Measurements from ENCODE around the gene RAB40C.

The RAB40C gene

DNA sequence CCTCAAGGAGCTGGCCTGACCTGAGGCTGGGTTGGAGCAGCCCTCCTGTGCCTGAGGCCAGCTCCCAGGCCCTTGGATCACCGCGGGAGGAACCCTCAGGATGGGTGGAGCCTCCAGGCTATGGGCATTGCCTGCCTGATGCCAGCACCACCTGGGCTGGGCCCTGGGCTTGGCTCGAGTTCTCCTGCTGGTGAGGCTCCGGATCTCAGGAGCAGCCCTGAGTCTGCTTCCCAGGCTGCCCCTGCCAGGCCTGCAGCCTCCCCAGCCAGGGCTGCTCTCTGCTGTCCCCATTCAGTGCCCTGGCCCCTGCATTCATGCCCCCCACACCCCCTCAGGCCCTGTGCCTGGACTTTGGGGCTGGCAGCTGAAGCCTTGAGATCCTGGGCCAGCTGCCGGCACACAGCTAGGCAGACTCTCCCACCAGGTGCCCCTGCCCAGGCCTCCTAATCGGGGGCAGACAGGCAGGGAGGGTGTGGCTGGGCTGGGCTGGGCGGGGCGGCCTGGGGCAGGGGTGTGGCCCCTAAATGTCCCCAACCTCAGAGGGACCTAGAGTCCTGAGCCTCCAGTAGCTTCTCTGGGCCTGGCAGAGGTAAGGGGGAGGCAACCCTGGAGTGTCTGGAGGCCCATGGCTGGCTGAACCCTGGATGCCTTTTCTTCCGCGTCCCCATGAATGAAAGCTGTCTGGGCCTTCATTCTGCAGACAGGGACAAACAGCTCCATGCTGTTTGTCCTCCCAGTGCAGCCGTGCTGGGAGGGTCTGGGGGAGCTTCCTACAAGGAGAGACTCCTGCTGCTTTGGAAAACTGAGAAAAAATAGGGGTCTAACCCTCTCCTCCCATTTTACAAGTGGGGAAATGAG lies 21.2 kb upstream of the RAB40C start:
- no peak for DNase-seq (ENCODE audit: low read depth, low spot score)
- H3K4me3 ChIP-seq (ENCODE audit: low read length), result peak overlapping the region; percentile 62

DNA sequence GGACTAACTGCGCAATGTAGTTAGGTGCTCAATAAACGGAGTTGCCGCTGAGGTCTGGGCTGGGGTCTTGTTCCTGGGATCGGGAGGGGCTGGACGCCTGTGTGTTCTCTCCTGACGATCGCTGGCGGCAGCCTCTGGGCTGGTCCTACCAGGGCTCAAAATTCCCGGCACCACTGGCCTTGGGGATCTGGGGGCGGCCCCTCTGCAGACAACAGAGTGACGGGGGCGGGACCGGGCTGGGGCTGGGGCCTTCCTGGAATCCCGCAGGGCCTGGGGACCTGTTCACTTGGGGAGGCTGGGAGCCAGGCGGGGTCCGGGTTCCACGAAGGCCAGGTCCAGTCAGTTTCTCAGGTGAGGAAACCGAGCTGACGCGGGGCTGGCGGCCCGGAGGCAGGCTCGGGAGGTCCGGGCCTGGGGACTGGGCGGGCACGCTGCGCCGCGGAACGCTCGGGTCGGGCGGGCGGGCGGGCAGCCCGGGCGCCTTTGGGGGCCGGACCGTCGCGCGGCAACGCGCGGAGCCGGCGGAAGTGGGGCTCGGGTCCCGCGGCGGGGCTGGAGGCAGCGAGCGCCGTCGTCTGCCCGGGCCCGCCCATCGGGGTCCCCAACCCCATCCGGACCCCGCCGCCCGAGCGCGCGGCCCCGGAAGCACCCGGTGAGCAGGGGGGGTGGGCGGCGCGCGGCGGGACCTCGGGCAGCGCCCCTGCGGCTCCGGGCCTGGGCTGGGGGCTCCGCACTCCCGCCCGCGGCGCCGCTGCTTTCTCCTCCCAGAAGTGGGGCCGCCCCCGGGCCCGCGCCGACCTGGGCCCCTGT lies 20.2 kb upstream of the RAB40C start, which contains the start of gene PIGQ:
TSS of gene PIGQ (plus strand) at position 524 of the 810 bp plus-strand sequence. CDS start 4,107 bp downstream, outside the sequence.
- peak; percentile 45 for DNase-seq (ENCODE audit: low read depth, low spot score)
- peak within 1 kb of the TSS; percentile 67 for H3K4me3 ChIP-seq (ENCODE audit: low read length)

DNA sequence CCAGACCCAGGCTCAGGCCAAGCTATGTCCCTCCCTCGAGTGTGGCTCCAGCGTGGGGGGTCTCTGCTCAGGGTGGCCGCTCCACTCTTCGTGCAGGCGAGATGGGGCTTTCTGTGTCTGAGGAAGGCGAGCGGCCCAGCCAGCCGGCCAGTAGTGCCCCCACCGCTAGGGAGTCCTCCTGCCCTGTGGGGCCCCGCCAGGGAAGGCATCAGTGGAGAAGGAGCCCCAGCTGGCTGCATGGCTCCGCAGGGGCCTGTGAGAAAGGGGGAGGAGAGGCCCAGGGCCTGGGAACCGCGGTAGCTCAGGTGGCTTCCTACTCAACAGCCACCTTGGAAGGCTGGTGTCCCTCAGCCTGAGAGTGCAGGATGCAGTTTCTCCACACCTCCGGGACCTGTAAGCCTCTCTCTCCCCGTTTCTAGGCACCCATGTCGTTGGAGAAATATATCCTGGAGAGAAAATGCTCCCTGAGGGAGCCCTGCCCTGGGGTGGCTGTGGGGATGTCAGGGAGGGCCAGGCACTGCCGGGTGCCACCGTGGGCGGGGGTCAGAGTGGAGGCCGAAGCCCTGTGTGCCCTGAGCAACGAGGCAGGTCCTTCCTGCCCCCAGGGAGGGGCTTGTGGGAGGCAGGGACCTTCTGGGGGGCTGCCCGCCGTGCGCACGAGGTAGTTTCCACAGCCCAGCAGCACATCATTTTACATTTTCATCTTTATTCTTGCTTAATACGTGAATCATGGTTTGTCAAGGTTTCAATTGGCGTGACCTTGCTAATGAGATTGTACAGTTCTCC lies 16.8 kb upstream of the RAB40C start:
- no peak for DNase-seq (ENCODE audit: low read depth, low spot score)
- H3K4me3 ChIP-seq (ENCODE audit: low read length), result no peak overlapping the region

DNA sequence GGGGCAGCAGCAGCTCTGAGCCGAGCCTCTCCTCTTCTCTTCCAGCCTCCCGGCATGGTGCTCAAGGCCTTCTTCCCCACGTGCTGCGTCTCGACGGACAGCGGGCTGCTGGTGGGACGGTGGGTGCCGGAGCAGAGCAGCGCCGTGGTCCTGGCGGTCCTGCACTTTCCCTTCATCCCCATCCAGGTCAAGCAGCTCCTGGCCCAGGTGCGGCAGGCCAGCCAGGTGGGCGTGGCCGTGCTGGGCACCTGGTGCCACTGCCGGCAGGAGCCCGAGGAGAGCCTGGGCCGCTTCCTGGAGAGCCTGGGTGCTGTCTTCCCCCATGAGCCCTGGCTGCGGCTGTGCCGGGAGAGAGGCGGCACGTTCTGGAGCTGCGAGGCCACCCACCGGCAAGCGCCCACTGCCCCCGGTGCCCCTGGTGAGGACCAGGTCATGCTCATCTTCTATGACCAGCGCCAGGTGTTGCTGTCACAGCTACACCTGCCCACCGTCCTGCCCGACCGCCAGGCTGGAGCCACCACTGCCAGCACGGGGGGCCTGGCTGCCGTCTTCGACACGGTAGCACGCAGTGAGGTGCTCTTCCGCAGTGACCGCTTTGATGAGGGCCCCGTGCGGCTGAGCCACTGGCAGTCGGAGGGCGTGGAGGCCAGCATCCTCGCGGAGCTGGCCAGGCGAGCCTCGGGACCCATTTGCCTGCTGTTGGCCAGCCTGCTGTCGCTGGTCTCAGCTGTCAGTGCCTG lies 15.7 kb upstream of the RAB40C start:
- H3K4me3 ChIP-seq (ENCODE audit: low read length), result no peak overlapping the region
- no peak for DNase-seq (ENCODE audit: low read depth, low spot score)

- H3K4me3 ChIP-seq (ENCODE audit: low read length), result no peak overlapping the region
- DNase-seq (ENCODE audit: low read depth, low spot score), result no peak
Observed at GRCh38 chr16:575354-576196, 14.3 kb upstream of the RAB40C start.

- H3K4me3 ChIP-seq (ENCODE audit: low read length), result no peak overlapping the region
- DNase-seq (ENCODE audit: low read depth, low spot score), result no peak
Observed at GRCh38 chr16:576197-576822, 13.6 kb upstream of the RAB40C start.

GRCh38 chr16:576823-577201 lies 13.1 kb upstream of the RAB40C start:
- no peak for DNase-seq (ENCODE audit: low read depth, low spot score)
- no peak overlapping the region for H3K4me3 ChIP-seq (ENCODE audit: low read length)

DNA sequence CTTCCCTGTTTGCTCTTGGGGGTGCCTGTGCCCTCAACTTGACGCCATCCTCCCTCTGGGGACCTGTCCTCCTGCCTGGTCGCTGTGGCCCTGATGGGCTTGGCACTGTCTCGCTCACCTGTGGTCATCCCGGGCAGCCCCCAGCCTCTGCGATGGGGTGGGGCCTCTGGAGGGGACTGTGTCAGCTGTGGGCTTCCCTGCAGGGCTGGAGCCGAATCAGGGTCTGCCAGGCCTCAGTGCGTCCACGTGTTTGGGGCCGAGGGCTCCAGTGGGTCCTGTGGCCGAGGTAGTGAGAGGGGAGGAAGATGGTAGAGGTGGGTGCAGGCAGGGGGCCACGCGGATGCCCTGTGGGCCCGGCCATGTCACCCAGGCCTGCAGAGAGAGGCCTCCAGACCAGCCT lies 12.1 kb upstream of the RAB40C start:
- DNase-seq (ENCODE audit: low read depth, low spot score), result no peak

DNA sequence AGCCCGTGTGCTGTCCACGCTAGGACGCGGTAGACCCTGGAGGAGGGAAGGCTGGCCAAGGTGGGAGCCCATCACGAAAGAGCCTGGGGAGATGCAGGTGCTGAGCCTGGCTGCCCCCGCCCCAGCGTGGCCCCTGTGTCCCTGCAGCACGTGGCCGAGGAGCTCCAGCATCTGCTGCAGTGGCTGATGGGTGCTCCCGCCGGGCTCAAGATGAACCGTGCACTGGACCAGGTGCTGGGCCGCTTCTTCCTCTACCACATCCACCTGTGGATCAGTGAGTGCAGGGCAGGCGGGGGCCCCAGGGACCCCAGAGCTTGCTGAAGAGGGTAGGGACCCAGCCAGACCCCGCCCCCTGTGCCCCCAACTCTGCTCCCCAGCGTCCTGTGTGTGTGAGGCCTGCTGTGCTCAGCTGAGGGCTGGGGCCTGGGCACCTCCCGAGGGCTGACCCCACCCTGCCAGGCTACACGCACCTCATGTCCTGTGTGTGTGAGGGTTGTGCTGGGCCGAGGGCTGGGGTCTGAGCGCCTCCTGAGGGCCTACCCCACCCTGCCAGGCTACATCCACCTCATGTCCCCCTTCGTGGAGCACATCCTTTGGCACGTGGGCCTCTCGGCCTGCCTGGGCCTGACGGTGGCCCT lies 11.5 kb upstream of the RAB40C start:
- no peak overlapping the region for H3K4me3 ChIP-seq (ENCODE audit: low read length)
- DNase-seq (ENCODE audit: low read depth, low spot score), result no peak

More for the DNA sequence above, 12.1 kb upstream of the RAB40C start:
- H3K4me3 ChIP-seq (ENCODE audit: low read length), result no peak overlapping the region

GRCh38 chr16:578870-579405 lies 10.9 kb upstream of the RAB40C start:
- DNase-seq (ENCODE audit: low read depth, low spot score), result no peak
- no peak overlapping the region for H3K4me3 ChIP-seq (ENCODE audit: low read length)

- H3K4me3 ChIP-seq (ENCODE audit: low read length), result no peak overlapping the region
- DNase-seq (ENCODE audit: low read depth, low spot score), result no peak
Observed at GRCh38 chr16:580141-580945, 9.5 kb upstream of the RAB40C start.

DNA sequence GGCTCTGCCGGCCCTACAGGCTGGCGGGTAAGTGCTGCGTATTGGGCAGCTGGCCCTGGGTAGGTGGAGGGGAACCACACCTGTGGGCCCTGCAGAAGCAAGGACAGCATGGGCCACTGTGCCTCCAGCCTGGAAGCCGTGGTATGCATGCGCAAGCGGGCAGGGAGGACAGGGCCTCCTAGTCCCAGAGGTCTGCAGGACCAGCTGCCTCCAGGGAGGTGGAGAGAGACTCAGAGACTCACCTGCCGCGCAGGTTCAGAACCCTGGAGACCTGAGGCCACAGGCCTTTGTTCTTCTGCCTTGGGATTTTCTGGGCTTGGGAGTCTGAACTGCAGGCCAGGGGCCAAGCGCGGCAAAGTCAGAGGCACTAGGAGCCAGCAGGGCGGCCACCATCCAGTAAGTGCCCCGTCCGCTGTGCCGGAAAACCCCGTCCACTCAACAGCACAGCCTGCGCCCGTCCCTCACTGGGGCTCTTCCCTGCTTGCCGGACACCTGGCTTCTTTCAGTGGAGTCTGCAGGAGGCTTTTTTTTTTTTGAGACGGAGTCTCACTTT lies 8.8 kb upstream of the RAB40C start:
- H3K4me3 ChIP-seq (ENCODE audit: low read length), result no peak overlapping the region
- no peak for DNase-seq (ENCODE audit: low read depth, low spot score)

GRCh38 chr16:582218-582613 lies 7.7 kb upstream of the RAB40C start:
- no peak for DNase-seq (ENCODE audit: low read depth, low spot score)
- no peak overlapping the region for H3K4me3 ChIP-seq (ENCODE audit: low read length)

- DNase-seq (ENCODE audit: low read depth, low spot score), result no peak
- no peak overlapping the region for H3K4me3 ChIP-seq (ENCODE audit: low read length)
Observed at GRCh38 chr16:582614-583331, 7.1 kb upstream of the RAB40C start.

DNA sequence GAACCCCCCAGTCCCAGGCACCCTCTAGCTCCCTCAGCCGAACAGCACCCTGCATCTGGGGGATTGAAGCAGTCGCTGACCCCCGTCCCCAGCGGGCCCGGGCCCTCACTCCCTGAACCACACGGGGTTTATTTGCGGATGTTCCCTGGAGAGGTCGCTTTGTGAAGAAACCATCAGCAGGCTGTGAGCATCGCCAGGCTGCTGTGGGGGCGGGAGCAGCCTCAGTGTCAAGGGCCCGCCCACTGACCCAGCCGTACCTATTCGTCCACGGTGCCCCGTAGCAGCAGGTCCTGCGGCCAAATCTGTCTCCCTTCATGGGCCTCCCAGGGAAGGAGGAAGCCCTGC lies 6.4 kb upstream of the RAB40C start:
- DNase-seq (ENCODE audit: low read depth, low spot score), result no peak

More for the DNA sequence above, 6.4 kb upstream of the RAB40C start:
- H3K4me3 ChIP-seq (ENCODE audit: low read length), result no peak overlapping the region
